HL-60 (cell line): ENCODE measurements around the gene C17orf50.

Source experiments
- DNase-seq, 2 experiments: peaks; one replicate each; pipeline ENCODE4 v3.0.0-alpha.2; 2010 to 2020; ENCODE audit warnings: low read depth in 1 of 2, low spot score in 1 of 2
- H3K27ac ChIP-seq: fragments of 250-450 bp; sonication (Bioruptor Pico); replicated peaks from 2 replicates; pipeline ENCODE4 v1.5.1; 2020; ENCODE audit warnings: mild to moderate bottlenecking, moderate library complexity
- H3K27me3 ChIP-seq: fragments of 250-450 bp; sonication (Bioruptor Pico); 2 replicates; pipeline ENCODE4 v1.5.1; 2021; ENCODE audit warnings: mild to moderate bottlenecking, moderate library complexity; ENCODE audit not compliant: insufficient read depth, poor library complexity, severe bottlenecking
- H3K4me3 ChIP-seq: replicated peaks from 2 replicates; pipeline ENCODE4 v1.5.1; 2011; ENCODE audit warnings: mild to moderate bottlenecking, control low read depth, low read length; ENCODE audit not compliant: insufficient read depth
- GABPA ChIP-seq: IDR thresholded peaks from 2 replicates; pipeline ENCODE4 v1.6.1; 2012; ENCODE audit warnings: low read depth
- POLR2AphosphoS5 ChIP-seq: IDR thresholded peaks from 2 replicates; pipeline ENCODE4 v1.6.1; 2012; ENCODE audit warnings: low read depth
- SPI1 ChIP-seq: IDR thresholded peaks from 2 replicates; pipeline ENCODE4 v1.6.1; 2012; ENCODE audit warnings: low read depth, mild to moderate bottlenecking, borderline replicate concordance
- TF ChIP-seq, protein P1 (sequence below): IDR thresholded peaks from one replicate; pipeline ENCODE4 v1.5.1; 2011; ENCODE audit warnings: low read length, control low read depth, inconsistent platforms; ENCODE audit not compliant: insufficient read depth
- TF ChIP-seq, protein P2 (sequence below): IDR thresholded peaks from 2 replicates; pipeline ENCODE4 v1.6.1; 2012; ENCODE audit warnings: low read depth; ENCODE audit not compliant: insufficient replicate concordance

Gene C17orf50

GRCh38 chr17:35784895-35785294 is 24.2 kb downstream of the C17orf50 start:
- TF ChIP-seq SPI1 (no peak), POLR2AphosphoS5 (no peak), GABPA (no peak)
- TF ChIP-seq, protein P1, sequence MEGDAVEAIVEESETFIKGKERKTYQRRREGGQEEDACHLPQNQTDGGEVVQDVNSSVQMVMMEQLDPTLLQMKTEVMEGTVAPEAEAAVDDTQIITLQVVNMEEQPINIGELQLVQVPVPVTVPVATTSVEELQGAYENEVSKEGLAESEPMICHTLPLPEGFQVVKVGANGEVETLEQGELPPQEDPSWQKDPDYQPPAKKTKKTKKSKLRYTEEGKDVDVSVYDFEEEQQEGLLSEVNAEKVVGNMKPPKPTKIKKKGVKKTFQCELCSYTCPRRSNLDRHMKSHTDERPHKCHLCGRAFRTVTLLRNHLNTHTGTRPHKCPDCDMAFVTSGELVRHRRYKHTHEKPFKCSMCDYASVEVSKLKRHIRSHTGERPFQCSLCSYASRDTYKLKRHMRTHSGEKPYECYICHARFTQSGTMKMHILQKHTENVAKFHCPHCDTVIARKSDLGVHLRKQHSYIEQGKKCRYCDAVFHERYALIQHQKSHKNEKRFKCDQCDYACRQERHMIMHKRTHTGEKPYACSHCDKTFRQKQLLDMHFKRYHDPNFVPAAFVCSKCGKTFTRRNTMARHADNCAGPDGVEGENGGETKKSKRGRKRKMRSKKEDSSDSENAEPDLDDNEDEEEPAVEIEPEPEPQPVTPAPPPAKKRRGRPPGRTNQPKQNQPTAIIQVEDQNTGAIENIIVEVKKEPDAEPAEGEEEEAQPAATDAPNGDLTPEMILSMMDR: no peak
- TF ChIP-seq, protein P2, sequence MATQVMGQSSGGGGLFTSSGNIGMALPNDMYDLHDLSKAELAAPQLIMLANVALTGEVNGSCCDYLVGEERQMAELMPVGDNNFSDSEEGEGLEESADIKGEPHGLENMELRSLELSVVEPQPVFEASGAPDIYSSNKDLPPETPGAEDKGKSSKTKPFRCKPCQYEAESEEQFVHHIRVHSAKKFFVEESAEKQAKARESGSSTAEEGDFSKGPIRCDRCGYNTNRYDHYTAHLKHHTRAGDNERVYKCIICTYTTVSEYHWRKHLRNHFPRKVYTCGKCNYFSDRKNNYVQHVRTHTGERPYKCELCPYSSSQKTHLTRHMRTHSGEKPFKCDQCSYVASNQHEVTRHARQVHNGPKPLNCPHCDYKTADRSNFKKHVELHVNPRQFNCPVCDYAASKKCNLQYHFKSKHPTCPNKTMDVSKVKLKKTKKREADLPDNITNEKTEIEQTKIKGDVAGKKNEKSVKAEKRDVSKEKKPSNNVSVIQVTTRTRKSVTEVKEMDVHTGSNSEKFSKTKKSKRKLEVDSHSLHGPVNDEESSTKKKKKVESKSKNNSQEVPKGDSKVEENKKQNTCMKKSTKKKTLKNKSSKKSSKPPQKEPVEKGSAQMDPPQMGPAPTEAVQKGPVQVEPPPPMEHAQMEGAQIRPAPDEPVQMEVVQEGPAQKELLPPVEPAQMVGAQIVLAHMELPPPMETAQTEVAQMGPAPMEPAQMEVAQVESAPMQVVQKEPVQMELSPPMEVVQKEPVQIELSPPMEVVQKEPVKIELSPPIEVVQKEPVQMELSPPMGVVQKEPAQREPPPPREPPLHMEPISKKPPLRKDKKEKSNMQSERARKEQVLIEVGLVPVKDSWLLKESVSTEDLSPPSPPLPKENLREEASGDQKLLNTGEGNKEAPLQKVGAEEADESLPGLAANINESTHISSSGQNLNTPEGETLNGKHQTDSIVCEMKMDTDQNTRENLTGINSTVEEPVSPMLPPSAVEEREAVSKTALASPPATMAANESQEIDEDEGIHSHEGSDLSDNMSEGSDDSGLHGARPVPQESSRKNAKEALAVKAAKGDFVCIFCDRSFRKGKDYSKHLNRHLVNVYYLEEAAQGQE: no peak
- Histone ChIP-seq H3K27ac (no peak overlapping the region), H3K27me3 (peaks cover 2% of the 10 kb centered on the region), H3K4me3 (no peak overlapping the region)
- no peak for DNase-seq

DNA sequence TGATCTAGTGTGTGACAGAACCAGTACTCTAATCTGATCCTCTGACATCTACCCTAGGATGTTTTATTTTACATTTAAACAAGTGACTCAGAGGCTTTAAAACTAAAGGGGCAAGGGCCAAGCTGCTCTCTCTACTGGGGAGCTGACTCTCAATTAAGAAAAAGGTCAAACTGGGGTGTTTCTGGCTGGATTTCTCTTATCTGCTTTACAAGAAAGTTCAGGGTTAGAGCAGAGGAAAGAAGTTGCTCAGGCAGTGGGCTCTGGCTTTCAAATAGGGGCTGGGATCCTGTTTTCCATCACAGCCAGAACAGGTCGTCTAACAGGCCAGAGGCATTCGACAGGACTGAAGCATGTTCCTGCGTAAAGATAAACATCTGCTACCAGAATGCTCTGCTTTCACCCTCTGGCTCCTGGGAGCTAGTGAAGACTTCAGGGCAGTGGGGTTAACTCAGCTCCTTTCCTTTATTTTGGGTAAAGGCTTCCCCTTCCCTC is 26.3 kb downstream of the C17orf50 start:
- no peak for DNase-seq
- Histone ChIP-seq H3K27me3 (peaks cover 5% of the 10 kb centered on the region), H3K27ac (no peak overlapping the region), H3K4me3 (no peak overlapping the region)
- no peak for TF ChIP-seq SPI1
- TF ChIP-seq POLR2AphosphoS5: no peak
- no peak for TF ChIP-seq GABPA
- TF ChIP-seq, protein P1: no peak
- TF ChIP-seq, protein P2: no peak

GRCh38 chr17:35788477-35789368 is 28.0 kb downstream of the C17orf50 start:
- no peak overlapping the region for H3K27ac ChIP-seq
- peaks cover 12% of the 10 kb centered on the region for H3K27me3 ChIP-seq
- DNase-seq: no peak
- no peak for TF ChIP-seq SPI1
- TF ChIP-seq POLR2AphosphoS5: no peak
- TF ChIP-seq, protein P2: no peak
- TF ChIP-seq, protein P1: no peak
- TF ChIP-seq GABPA: no peak
- H3K4me3 ChIP-seq: no peak overlapping the region
